ENCODE measurements around the gene AGA. TPM values are rescaled to one million over a fixed set of nuclear protein-coding genes. Genes with fewer than 3 reads are reported as not detected.

The AGA gene
- total RNA-seq, 1 donor from 2014 or later = 26.1 TPM

GRCh38 chr4:177405508-177405907 lies 36.7 kb downstream of the AGA start:
- DNase-seq (ENCODE audit: extremely low spot score, unreplicated experiment) = no peak
- TF ChIP-seq CTCF (IDR thresholded peaks at IDR 0.05) = no peak

GRCh38 chr4:177404986-177405385 lies 37.3 kb downstream of the AGA start:
- H3K4me3 Mint-ChIP-seq (ENCODE audit: unreplicated experiment) = no peak overlapping the region
- no peaks in the 10 kb centered on the region for H3K36me3 Mint-ChIP-seq (ENCODE audit: unreplicated experiment)
- peaks cover 16% of the 10 kb centered on the region for H3K27me3 Mint-ChIP-seq (ENCODE audit: unreplicated experiment)
- DNase-seq (ENCODE audit: extremely low spot score, unreplicated experiment) = no peak
- no peak overlapping the region for H3K27ac Mint-ChIP-seq (ENCODE audit: unreplicated experiment)
- no peak for TF ChIP-seq CTCF (IDR thresholded peaks at IDR 0.05)
- H3K9me3 Mint-ChIP-seq (ENCODE audit: unreplicated experiment) = peaks cover 3% of the 10 kb centered on the region
- no peaks in the 10 kb centered on the region for H3K4me1 Mint-ChIP-seq (ENCODE audit: unreplicated experiment)

More at GRCh38 chr4:177405508-177405907, 36.7 kb downstream of the AGA start:
- Mint-ChIP-seq H3K4me3 (ENCODE audit: unreplicated experiment) (no peak overlapping the region), H3K4me1 (ENCODE audit: unreplicated experiment) (no peaks in the 10 kb centered on the region), H3K27me3 (ENCODE audit: unreplicated experiment) (peaks cover 16% of the 10 kb centered on the region), H3K27ac (ENCODE audit: unreplicated experiment) (no peak overlapping the region), H3K36me3 (ENCODE audit: unreplicated experiment) (no peaks in the 10 kb centered on the region), H3K9me3 (ENCODE audit: unreplicated experiment) (peaks cover 3% of the 10 kb centered on the region)

GRCh38 chr4:177404342-177404741 lies 37.9 kb downstream of the AGA start:
- peaks cover 16% of the 10 kb centered on the region for H3K27me3 Mint-ChIP-seq (ENCODE audit: unreplicated experiment)
- H3K4me3 Mint-ChIP-seq (ENCODE audit: unreplicated experiment) = no peak overlapping the region
- H3K36me3 Mint-ChIP-seq (ENCODE audit: unreplicated experiment) = no peaks in the 10 kb centered on the region
- no peak for DNase-seq (ENCODE audit: extremely low spot score, unreplicated experiment)
- H3K4me1 Mint-ChIP-seq (ENCODE audit: unreplicated experiment) = no peaks in the 10 kb centered on the region
- TF ChIP-seq CTCF (IDR thresholded peaks at IDR 0.05) = no peak
- H3K9me3 Mint-ChIP-seq (ENCODE audit: unreplicated experiment) = no peaks in the 10 kb centered on the region
- no peak overlapping the region for H3K27ac Mint-ChIP-seq (ENCODE audit: unreplicated experiment)

DNA sequence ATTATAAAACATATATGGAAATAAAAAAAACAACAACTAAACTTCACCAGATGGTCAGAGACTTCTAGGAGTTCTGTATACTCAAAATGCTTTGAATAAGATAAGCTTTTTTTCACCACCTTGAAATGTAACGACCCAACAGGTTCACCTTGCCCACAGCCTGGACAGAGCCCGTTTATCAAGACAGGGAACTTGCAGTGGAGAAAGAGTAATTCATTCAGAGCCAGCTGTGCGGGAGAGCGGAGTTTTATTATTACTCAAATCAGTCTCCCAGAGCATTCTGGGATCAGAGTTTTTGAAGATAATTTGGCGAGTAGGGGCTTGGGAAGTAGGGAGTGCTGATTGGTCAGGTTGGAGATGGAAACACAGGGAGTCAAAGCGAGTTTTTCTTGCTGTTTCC lies 38.5 kb downstream of the AGA start:
- Mint-ChIP-seq H3K9me3 (ENCODE audit: unreplicated experiment) (peaks cover under 1% of the 10 kb centered on the region), H3K27me3 (ENCODE audit: unreplicated experiment) (peaks cover 16% of the 10 kb centered on the region), H3K4me3 (ENCODE audit: unreplicated experiment) (no peak overlapping the region), H3K36me3 (ENCODE audit: unreplicated experiment) (no peaks in the 10 kb centered on the region), H3K4me1 (ENCODE audit: unreplicated experiment) (no peaks in the 10 kb centered on the region), H3K27ac (ENCODE audit: unreplicated experiment) (no peak overlapping the region)
- DNase-seq (ENCODE audit: extremely low spot score, unreplicated experiment) = no peak
- TF ChIP-seq CTCF (IDR thresholded peaks at IDR 0.05) = no peak

DNA sequence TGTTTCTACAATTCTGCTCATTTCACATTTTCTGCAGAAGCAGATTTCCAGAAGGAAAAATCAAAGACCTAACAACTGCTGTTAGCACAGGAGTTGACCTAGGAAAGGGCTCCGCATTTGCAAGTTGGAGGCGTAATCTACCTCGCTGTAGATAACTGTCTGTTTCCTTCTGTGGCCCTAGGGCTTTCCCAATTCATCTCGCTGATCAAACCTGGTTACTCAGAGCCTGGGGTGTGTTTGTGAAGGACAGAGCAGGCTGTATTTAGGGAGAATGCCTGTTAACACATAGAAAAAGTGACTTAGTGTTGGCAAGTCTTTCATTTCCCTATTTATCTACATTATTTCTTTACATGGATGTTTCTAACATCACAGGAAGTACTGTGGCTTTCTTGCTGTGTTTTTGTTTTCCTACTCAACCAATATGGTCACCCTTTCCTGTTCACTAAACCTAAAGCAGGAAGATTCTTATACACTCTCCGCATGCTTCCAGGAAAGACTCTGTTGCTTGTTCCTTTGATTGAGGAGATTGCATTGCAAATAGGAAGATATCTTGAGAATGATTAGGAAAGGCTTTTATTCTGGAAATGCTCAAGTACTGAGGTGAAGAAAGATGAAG lies 40.5 kb downstream of the AGA start:
- DNase-seq (ENCODE audit: extremely low spot score, unreplicated experiment) = no peak
- Mint-ChIP-seq H3K4me3 (ENCODE audit: unreplicated experiment) (no peak overlapping the region), H3K9me3 (ENCODE audit: unreplicated experiment) (peaks cover 10% of the 10 kb centered on the region), H3K36me3 (ENCODE audit: unreplicated experiment) (no peaks in the 10 kb centered on the region), H3K27ac (ENCODE audit: unreplicated experiment) (no peak overlapping the region), H3K27me3 (ENCODE audit: unreplicated experiment) (peaks cover 16% of the 10 kb centered on the region), H3K4me1 (ENCODE audit: unreplicated experiment) (no peaks in the 10 kb centered on the region)
- TF ChIP-seq CTCF (IDR thresholded peaks at IDR 0.05) = no peak
